Measurements from ENCODE around the gene PHF19. TPM values are rescaled to one million over a fixed set of nuclear protein-coding genes. Genes with fewer than 3 reads are reported as not detected.

The PHF19 gene
- total RNA-seq, 1 experiment from 2014 or later: 39.0 TPM

DNA sequence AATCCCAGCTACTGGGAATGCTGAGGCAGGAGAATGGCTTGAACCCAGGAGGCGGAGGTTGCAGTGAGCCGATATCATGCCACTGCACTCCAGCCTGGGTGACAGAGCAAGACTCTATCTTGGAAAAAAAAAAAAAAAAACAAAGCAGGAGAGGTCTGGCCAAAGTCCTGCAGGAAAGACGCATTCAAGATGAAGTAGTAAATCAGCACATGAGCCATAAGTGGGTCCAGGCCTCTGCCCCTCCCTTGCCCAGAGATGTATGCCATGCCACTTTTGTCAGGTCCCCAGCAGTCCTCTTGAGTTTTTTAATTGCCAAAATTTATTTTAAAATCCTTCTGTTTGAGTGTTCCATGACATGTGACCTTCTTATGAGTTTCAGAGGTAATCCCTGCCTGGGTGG, 8.5 kb upstream of the PHF19 start:
- POLR2A ChIA-PET: no interaction called here
- TF ChIP-seq, protein P1, sequence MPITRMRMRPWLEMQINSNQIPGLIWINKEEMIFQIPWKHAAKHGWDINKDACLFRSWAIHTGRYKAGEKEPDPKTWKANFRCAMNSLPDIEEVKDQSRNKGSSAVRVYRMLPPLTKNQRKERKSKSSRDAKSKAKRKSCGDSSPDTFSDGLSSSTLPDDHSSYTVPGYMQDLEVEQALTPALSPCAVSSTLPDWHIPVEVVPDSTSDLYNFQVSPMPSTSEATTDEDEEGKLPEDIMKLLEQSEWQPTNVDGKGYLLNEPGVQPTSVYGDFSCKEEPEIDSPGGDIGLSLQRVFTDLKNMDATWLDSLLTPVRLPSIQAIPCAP (CRISPR knock-in tag; IDR thresholded peaks at IDR 0.05): no peak
- no peak for TF ChIP-seq GABPB1 (CRISPR knock-in tag; IDR thresholded peaks at IDR 0.05)
- TF ChIP-seq, protein P2, sequence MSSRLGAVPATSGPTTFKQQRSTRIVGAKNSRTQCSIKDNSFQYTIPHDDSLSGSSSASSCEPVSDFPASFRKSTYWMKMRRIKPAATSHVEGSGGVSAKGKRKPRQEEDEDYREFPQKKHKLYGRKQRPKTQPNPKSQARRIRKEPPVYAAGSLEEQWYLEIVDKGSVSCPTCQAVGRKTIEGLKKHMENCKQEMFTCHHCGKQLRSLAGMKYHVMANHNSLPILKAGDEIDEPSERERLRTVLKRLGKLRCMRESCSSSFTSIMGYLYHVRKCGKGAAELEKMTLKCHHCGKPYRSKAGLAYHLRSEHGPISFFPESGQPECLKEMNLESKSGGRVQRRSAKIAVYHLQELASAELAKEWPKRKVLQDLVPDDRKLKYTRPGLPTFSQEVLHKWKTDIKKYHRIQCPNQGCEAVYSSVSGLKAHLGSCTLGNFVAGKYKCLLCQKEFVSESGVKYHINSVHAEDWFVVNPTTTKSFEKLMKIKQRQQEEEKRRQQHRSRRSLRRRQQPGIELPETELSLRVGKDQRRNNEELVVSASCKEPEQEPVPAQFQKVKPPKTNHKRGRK (CRISPR knock-in tag; IDR thresholded peaks at IDR 0.05; ENCODE audit: borderline replicate concordance): no peak
- TF ChIP-seq ZNF219 (CRISPR knock-in tag; IDR thresholded peaks at IDR 0.05; ENCODE audit: borderline replicate concordance): no peak
- TF ChIP-seq, protein P3, sequence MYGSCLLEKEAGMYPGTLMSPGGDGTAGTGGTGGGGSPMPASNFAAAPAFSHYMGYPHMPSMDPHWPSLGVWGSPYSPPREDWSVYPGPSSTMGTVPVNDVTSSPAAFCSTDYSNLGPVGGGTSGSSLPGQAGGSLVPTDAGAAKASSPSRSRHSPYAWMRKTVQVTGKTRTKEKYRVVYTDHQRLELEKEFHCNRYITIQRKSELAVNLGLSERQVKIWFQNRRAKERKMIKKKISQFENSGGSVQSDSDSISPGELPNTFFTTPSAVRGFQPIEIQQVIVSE (CRISPR knock-in tag; IDR thresholded peaks at IDR 0.05; ENCODE audit: borderline replicate concordance): no peak
- TF ChIP-seq ZNF317 (CRISPR knock-in tag; IDR thresholded peaks at IDR 0.05; ENCODE audit: borderline replicate concordance, low read depth): no peak
- TF ChIP-seq RELA (CRISPR knock-in tag; IDR thresholded peaks at IDR 0.05; ENCODE audit: borderline replicate concordance): no peak
- TF ChIP-seq TEAD1 (CRISPR knock-in tag; IDR thresholded peaks at IDR 0.05): no peak
- no peak for TF ChIP-seq GTF2I (CRISPR knock-in tag; conservative IDR thresholded peaks at IDR 0.05)
- TF ChIP-seq TCF7 (CRISPR knock-in tag; IDR thresholded peaks at IDR 0.05; ENCODE audit: low read depth): no peak
- TF ChIP-seq NR2C2 (CRISPR knock-in tag; IDR thresholded peaks at IDR 0.05): no peak
- TF ChIP-seq JAZF1 (CRISPR knock-in tag; IDR thresholded peaks at IDR 0.05): no peak
- TF ChIP-seq FOXJ3 (CRISPR knock-in tag; IDR thresholded peaks at IDR 0.05; ENCODE audit: borderline replicate concordance): no peak
- no peak for TF ChIP-seq FOXK1 (CRISPR knock-in tag; IDR thresholded peaks at IDR 0.05)
- TF ChIP-seq, protein P4, sequence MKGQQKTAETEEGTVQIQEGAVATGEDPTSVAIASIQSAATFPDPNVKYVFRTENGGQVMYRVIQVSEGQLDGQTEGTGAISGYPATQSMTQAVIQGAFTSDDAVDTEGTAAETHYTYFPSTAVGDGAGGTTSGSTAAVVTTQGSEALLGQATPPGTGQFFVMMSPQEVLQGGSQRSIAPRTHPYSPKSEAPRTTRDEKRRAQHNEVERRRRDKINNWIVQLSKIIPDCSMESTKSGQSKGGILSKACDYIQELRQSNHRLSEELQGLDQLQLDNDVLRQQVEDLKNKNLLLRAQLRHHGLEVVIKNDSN (CRISPR knock-in tag; IDR thresholded peaks at IDR 0.05): no peak
- no peak for TF ChIP-seq CBFB (CRISPR knock-in tag; IDR thresholded peaks at IDR 0.05; ENCODE audit: low read depth)
- DNase-seq (ENCODE audit: low spot score) (no peak), ATAC-seq (no peak)
- CTCF ChIA-PET: interaction anchor here (0.9 to 1.7 kb wide), 2 partner anchors 21 to 130 kb away, joined by 3 to 5 read pairs; no protein-coding TSS in a partner anchor
- no peak overlapping the region for H3K27ac Mint-ChIP-seq
- peaks cover 3% of the 10 kb centered on the region for H3K4me1 Mint-ChIP-seq
- H3K9me3 Mint-ChIP-seq: no peaks in the 10 kb centered on the region
- no peaks in the 10 kb centered on the region for H3K36me3 Mint-ChIP-seq
- no peak overlapping the region for H3K4me3 Mint-ChIP-seq
- no peaks in the 10 kb centered on the region for H3K27me3 Mint-ChIP-seq (ENCODE audit: low read depth)

DNA sequence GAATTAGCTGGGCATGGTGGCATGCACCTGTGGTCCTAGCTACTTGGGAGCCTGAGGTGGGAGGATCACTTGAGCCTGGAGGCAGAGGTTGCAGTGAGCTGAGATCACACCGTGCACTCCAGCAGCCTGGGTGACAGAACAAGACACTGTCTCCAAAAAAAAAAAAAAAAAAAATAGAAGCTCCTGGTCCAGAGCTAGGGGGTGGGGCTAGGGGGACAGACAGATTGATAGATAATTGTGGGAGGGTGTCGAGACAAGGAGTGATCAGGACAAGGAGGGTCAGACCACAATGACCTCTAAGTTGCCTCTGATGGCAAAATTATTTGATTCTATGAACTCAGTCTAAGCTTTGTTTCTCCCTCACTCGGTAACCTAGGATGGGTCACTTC, 6.6 kb upstream of the PHF19 start:
- Mint-ChIP-seq H3K4me1 (peaks cover 8% of the 10 kb centered on the region), H3K27ac (no peak overlapping the region), H3K27me3 (ENCODE audit: low read depth) (no peaks in the 10 kb centered on the region), H3K4me3 (no peak overlapping the region), H3K9me3 (no peaks in the 10 kb centered on the region), H3K36me3 (no peaks in the 10 kb centered on the region)
- CTCF ChIA-PET: interaction anchor here (0.6 to 1.4 kb wide), 4 partner anchors 10 to 41 kb away, joined by 3 to 4 read pairs (median 4); no protein-coding TSS in a partner anchor
- no peak for DNase-seq (ENCODE audit: low spot score)
- POLR2A ChIA-PET: interaction anchor here (0.7 kb wide), 1 partner anchor 58 kb away, joined by 6 read pairs; no protein-coding TSS in a partner anchor
- ATAC-seq: no peak
- TF ChIP-seq, protein P5, sequence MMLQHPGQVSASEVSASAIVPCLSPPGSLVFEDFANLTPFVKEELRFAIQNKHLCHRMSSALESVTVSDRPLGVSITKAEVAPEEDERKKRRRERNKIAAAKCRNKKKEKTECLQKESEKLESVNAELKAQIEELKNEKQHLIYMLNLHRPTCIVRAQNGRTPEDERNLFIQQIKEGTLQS (CRISPR knock-in tag; conservative IDR thresholded peaks at IDR 0.05): no peak
- no peak for TF ChIP-seq MXD4 (CRISPR knock-in tag; IDR thresholded peaks at IDR 0.05; ENCODE audit: borderline replicate concordance)
- TF ChIP-seq ATF1 (CRISPR knock-in tag; IDR thresholded peaks at IDR 0.05): no peak
- TF ChIP-seq, protein P6, sequence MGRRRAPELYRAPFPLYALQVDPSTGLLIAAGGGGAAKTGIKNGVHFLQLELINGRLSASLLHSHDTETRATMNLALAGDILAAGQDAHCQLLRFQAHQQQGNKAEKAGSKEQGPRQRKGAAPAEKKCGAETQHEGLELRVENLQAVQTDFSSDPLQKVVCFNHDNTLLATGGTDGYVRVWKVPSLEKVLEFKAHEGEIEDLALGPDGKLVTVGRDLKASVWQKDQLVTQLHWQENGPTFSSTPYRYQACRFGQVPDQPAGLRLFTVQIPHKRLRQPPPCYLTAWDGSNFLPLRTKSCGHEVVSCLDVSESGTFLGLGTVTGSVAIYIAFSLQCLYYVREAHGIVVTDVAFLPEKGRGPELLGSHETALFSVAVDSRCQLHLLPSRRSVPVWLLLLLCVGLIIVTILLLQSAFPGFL (CRISPR knock-in tag; IDR thresholded peaks at IDR 0.05; ENCODE audit: borderline replicate concordance): no peak
- TF ChIP-seq, protein P1 (CRISPR knock-in tag; IDR thresholded peaks at IDR 0.05): no peak
- TF ChIP-seq, protein P4 (CRISPR knock-in tag; IDR thresholded peaks at IDR 0.05): no peak
- no peak for TF ChIP-seq NFATC4 (CRISPR knock-in tag; IDR thresholded peaks at IDR 0.05)
- TF ChIP-seq, protein P7, sequence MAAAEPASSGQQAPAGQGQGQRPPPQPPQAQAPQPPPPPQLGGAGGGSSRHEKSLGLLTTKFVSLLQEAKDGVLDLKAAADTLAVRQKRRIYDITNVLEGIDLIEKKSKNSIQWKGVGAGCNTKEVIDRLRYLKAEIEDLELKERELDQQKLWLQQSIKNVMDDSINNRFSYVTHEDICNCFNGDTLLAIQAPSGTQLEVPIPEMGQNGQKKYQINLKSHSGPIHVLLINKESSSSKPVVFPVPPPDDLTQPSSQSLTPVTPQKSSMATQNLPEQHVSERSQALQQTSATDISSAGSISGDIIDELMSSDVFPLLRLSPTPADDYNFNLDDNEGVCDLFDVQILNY (CRISPR knock-in tag; IDR thresholded peaks at IDR 0.05): no peak
- no peak for TF ChIP-seq NR1H2 (CRISPR knock-in tag; IDR thresholded peaks at IDR 0.05)
- TF ChIP-seq JUN (CRISPR knock-in tag; IDR thresholded peaks at IDR 0.05): no peak
- no peak for TF ChIP-seq GABPB1 (CRISPR knock-in tag; IDR thresholded peaks at IDR 0.05)
- no peak for TF ChIP-seq PRRX2 (CRISPR knock-in tag; IDR thresholded peaks at IDR 0.05)
- TF ChIP-seq, protein P8, sequence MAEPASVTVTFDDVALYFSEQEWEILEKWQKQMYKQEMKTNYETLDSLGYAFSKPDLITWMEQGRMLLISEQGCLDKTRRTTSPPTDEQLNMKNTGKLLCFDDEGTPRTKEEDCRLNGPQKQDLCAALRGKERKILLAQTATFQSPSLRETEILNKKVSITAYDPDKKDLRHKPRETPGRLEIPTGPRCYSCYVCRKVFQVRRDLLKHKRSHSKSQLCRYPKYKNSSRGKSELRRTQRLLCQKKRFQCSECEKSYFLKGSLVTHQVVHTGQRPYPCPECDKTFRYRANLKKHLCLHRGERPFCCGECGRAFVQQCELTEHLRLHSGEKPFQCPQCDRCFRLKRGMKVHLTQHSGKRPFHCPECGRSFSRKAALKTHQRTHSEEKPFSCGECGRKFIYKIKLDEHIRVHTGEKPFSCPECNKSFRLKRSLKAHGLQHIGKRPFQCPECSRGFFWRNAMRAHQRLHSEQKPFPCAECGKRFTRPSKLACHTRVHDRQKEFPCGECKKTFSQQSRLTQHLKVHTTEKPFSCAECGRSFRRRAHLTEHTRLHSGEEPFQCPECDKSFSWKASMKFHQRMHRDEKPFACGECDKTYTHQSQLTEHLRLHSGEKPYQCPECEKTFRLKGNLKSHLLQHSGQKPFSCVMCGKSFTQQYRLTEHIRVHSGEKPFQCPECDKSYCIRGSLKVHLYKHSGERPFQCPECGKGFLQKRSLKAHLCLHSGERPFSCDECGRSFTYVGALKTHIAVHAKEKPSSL (CRISPR knock-in tag; conservative IDR thresholded peaks at IDR 0.05): no peak
